ENCODE measurements around the gene ZBTB17. TPM values are rescaled to one million over a fixed set of nuclear protein-coding genes. Genes with fewer than 3 reads are reported as not detected.
A peak's percentile ranks its signal among the peaks of the same experiment; 100 is the strongest.
"Not testable (repeated sequence)": the region's sequence is repeated elsewhere in the genome, so short reads cannot be mapped to it uniquely, and the experiment has no call there.

ZBTB17 gene
- polyA plus RNA-seq (ENCODE audit: insufficient read length in 3 of 3) = 10 to 100 TPM; 25.7 to 29.9 (median 28.3) TPM

GRCh38 chr1:15975805-15976680, at the start of gene ZBTB17:
Gene ZBTB17 (minus strand): TSS chr1:15976101. CDS start chr1:15948495, 27,606 bp downstream.
- peak; percentile 79 to 89 (median 87) for DNase-seq (ENCODE audit: low read depth in 3 of 3, low spot score in 2 of 3)

DNA sequence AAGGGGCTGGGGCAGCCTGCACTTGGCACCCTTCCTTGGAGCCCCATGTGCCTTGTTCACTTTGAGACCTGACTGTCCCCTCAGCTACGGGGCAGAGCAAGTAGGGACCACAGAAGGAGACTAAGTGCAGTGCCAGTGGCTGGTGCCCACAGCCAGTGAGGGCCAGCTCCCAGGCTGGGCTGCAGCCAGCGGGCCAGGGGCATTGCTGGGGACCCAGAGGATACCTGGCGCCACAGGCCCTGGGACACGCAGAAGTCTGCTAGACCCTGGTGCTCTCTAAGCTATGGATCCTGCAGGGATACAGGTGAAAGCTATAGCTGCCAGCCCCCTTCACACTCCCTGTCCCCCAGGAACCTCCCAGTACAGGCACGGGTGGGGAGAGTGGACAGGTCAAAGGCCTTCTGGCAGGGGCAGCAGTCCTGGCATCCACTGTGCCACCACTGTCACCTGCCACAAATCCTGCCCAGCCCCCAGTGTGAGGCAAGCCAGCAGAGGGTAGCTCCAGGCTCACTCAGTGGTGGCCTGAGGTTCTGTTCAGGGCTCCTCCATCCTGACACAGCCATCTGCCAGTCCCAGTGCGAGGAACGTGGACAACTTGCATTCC, 47.3 kb upstream of the ZBTB17 start:
- DNase-seq (ENCODE audit: low read depth in 3 of 3, low spot score in 2 of 3) = no peak

DNA sequence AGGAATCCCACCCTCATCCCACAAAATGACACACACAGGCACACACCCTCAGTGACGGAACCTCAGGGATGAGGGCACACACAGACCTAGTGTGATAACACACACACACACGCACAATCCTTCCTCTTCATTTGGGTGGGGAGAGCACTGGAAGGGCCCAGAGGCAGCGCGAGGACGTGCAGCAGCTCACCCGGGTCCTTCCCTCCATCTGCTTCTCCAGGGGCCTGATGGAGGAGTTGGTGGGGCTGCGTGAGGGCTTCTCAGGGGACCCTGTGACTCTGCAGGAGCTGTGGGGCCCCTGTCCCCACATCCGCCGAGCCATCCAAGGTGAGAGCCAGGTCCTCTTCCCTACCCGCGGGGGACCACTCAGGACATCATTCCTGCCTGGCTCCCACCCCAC, 46.5 kb upstream of the ZBTB17 start:
- no peak for DNase-seq (ENCODE audit: low read depth in 3 of 3, low spot score in 2 of 3)

DNA sequence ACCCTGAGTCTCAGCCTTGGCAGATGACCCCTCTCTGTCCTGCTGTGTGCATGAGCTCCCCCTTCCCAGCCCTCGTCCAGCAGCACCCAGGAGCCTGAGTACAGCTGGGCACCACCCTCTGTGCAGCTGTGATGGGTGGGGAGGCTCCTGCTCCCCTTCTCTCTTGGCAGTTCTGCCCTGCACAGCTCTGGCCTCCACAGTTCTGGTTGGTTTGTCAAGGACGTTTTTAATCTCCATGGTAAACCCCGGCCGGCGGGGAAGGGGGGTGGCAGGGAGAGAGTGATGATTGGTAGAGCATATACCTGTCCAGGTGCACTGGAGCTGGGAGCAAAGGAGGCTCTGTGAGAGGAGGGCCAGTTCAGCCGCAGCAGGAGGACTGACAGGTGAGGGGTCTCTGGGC, 45.8 kb upstream of the ZBTB17 start, which contains the start of gene CLCNKA:
Gene CLCNKA, plus strand, starts transcription at position 356 of the 400 bp plus-strand sequence. CDS start 584 bp downstream, outside the sequence.
- no peak for DNase-seq (ENCODE audit: low read depth in 3 of 3, low spot score in 2 of 3)

- not testable (repeated sequence) for DNase-seq (ENCODE audit: low read depth in 3 of 3, low spot score in 2 of 3)
Measured at GRCh38 chr1:16020878-16021277, 45.0 kb upstream of the ZBTB17 start.

- DNase-seq (ENCODE audit: low read depth in 3 of 3, low spot score in 2 of 3) = no peak
Measured at GRCh38 chr1:16020325-16020724, 44.4 kb upstream of the ZBTB17 start.

DNA sequence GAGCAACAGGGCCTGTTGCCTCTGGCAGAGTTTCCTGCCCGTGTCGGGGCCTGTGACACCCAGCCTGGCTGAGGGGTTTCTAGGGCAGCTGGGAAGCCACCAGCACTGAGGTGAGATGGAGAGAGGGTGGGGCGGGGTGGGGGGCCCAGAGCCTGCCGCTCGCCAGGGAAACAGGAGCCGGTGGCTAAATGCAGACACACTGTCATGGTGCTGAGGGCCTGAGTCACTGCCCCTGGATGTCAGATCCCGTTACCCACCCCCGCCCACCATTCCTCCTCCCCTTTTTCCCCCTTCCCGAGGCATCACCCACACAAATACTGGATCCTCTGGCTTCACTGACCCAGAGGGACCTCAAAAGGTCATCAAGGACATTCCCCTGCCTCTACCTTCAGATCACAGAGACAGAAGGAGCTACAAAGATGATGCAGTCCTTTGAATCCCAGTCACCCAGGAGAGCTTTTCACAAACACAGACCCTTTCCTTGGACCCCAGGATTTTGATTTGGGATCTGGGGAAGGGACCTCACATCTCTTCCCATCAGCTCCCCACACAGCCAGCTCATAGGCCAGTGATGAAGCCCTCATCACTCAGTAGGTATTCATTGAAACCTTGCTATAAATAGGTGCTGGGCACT, 43.9 kb upstream of the ZBTB17 start:
- no peak for DNase-seq (ENCODE audit: low read depth in 3 of 3, low spot score in 2 of 3)

GRCh38 chr1:16018749-16019643, 43.1 kb upstream of the ZBTB17 start:
- DNase-seq (ENCODE audit: low read depth in 3 of 3, low spot score in 2 of 3) = no peak

DNA sequence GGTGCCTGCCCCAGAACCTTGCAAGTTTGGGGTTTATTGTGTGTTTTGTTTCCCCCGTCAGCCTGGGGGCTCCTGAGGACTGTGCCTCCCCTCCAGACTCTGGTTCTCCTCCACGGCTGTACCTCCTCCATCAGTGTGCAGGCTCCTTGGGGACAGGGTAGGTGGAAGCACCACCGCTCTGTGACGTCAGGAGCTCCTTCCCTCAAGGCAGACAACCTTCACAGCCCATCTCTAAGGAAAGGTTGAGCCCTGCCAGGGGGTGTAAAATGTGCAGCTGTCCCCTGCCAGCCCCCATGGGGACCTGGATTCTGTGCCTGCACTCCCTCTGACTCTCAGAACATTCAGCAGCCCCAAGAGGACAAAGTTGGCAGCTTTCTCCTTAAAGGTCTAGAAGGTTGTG, 42.4 kb upstream of the ZBTB17 start:
- no peak for DNase-seq (ENCODE audit: low read depth in 3 of 3, low spot score in 2 of 3)

DNA sequence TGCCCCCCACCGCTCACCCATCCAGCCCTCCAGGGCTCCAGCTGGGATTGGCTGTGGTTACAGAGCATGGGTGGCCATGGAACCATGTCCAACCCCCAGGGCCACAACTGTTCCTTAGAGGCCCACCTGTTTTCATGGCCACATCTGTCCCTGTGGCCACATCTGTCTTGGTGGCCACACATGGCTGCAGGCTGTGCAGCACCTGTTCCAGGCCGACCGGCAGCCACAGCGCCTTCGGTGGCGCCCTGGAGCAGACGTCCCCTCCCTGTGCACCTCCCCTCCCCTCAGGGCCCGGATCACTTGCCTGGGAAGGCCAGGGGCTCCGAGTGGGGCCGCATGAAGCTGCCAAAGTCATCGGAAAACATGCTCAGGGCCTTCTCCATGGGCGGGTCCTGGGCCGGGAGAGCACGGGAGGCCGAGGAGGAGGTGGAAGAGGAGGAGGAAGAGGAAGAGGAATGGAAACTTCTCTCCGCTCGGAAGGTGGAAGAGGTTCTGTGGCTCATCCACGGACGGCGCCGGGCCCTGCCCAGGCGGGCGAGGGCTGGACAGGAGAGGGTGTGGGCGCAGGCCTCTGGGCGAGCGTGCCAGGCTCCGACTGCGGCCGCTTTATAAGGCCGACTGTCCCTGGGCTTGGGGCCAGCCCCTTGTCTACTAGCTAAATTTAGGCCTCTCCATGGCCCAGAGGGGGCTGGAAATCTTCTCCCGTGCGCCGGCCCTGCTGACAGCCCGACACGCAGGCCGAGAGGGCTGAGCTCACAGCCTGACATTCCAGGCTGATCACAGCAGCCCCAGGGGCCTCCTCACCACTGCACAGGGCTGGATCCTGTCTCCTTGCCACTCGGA, 41.8 kb upstream of the ZBTB17 start, which contains the start of gene HSPB7:
Gene HSPB7, minus strand, starts transcription at position 583 of the 843 bp plus-strand sequence. Its CDS starts 80 bp downstream, at position 503.
- peak in 1 of 3 donors; percentile 32 for DNase-seq (ENCODE audit: low read depth in 3 of 3, low spot score in 2 of 3)

DNA sequence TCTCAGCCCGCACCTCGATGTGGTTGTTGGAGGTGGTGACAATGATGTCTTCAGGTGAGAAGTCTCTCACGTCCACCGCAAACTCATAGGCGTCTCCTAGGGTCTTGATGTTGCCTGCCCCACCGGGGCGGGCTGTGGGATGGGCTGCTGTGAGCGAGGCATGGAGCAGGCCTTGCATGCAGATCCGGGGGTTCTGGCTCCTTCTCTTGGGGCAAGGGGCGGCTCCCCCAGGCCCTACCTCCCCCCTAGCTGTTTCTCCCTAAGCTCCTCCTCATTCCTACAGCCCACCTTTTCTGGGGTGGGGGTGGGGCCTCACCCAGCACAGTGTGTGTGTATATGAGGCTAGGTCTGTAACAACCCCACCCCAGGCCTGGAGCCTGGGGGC, 41.2 kb upstream of the ZBTB17 start:
- DNase-seq (ENCODE audit: low read depth in 3 of 3, low spot score in 2 of 3) = no peak

DNA sequence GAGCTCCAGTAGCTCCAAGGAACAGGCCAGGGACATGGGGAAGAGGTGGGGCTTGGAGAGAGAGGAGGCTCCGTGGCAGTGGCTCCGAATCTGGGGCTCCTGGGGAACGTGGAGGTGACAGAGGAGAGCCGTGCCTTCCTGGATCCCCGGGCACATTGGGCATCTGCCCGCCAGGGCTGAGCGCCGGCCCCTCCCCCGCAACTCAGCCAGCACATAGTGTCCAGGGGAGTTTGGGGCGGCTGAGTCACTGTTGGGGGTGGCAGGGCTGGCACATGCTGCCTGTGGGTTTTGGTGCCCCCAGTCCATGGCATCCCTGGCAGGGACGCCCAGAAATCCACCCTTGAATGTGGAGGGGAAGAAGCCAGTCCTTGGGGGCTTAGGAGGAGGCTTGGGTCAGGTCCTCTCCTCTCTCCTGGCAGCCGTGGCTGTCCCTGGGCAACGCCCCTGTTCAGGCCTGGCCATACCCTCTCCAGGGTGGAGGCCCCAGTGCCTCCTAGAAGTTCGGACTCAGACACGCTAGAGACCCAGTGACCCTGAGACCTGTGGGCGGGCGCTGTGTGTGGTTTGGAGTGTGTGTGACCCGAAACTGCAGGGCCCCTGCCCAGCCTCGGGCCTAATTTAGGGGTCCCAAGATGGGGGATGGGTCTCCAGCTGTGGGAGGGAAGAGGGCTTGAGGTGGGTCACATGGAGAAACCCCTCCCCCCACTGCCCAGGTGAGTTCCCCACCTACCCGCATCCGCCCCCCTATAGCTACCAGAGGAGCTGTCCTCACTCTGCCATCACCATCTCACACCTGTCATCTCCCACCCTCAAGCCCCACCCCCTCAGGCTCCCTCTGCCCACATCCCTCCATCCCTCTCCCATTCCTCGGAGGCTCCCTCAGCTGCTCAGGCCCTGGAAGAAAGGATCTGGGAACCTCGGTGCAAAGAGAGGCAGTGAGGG, 40.3 kb upstream of the ZBTB17 start:
- no peak for DNase-seq (ENCODE audit: low read depth in 3 of 3, low spot score in 2 of 3)

- no peak for DNase-seq (ENCODE audit: low read depth in 3 of 3, low spot score in 2 of 3)
Measured at GRCh38 chr1:16015491-16015890, 39.6 kb upstream of the ZBTB17 start.

DNA sequence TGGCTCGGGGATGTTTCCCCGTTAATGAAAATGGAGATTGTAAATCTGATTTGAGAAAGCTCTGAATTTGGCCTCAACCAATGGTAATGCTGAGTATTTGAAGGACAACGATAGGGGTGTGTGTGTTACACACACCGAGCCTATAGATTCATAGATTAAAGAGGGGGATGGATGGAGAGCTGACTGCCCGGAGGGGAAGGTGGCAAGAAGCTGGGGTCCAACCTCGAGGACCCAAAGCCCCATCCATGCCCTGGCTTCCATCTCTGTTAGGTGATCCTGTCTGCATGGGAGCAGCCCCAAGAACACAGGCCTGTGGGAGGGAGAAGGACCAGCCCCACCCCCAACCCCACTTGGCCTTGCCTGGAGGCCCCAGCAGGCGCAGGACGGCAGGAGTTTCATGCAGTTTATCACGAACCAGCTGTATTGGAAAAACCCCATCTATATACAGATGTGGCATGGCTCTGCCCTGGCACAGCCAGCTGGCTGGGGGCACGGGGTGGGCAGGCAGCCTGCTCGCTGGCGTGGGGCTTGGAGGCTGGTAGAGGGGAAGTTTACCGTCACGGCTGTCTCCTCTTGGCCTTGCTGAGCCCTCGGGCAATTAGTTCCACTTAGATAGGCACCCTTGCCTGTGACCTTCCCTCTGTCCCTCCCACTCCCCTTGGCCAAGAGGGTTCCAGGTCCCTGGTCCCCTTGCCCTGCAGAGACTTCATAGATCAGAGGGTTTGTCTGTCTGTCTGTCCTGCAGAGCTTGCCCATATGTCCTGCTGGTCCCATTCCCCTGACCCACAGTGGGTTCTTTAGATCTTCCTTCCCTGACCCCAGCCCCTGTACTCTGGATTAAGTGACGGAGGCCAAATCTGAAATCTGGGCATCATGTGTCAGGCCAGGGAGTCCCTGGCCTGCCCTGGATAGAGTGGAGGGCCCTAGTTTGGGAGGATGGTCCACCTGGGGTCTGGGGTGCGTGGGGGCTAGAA, 38.9 kb upstream of the ZBTB17 start:
- no peak for DNase-seq (ENCODE audit: low read depth in 3 of 3, low spot score in 2 of 3)

DNA sequence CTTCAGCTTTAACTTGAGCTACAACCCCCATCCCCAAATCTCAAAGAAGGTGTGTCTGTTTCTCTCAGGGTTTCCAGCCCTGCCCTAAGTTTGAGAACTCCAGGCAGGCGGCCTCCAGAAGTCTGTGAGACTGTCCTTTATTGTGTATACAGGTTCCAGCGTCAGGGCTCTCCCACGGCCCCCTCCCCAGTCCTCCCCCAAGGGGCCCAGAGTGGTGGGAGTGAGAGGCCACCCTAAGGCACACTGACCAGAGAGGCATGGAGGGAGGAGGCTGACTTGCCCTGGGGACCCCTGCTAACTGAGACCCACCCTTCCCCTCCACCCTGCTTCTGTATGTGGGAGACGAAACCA, 38.0 kb upstream of the ZBTB17 start:
- no peak for DNase-seq (ENCODE audit: low read depth in 3 of 3, low spot score in 2 of 3)

DNA sequence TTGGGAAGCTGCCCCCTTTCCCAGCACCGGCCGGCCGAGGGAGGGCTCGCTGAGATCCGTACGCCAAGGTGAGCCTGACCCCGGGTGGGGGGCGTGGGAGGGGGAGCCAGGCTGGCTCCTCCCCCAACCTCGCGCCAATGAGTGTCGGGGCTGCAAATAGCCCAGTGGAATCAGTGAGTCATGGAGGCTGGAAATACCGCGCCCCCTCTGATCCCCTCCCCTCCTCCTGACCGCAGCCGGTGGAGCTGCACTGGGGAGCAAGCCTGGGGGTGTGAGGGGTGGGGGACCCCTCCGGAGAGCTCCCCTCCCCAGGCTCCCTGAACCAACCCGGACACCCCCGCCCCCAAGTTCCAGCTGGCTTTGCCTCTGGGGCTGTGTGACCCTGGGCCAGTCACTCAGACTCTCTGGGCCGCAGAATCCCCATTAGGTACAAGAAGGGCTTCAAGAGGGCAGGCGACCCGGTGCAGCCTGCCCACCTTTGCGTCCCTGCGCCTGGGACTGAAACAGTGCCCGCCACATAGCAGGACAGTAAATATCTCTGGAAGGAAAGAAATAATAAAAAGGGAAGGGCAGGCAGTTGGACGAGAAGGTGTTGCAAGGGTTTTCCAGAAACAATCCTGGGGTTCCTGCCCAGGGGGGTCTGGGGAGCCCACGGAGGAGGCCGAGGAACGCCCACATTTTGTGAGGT, 37.5 kb upstream of the ZBTB17 start:
- peak in 1 of 3 donors; percentile 36 for DNase-seq (ENCODE audit: low read depth in 3 of 3, low spot score in 2 of 3)
